KOPT-K1 (cell line): ENCODE measurements around the gene TMEM130.

Source experiments
- H3K27ac ChIP-seq: fragments of 200-600 bp; sonication (generic); 2 replicates; pipeline ENCODE4 v1.5.1; 2016; ENCODE audit warnings: antibody characterized with exemption, mild to moderate bottlenecking, low read depth, low read length; ENCODE audit not compliant: poor library complexity, severe bottlenecking
- H3K36me3 ChIP-seq: fragments of 200-600 bp; sonication (generic); 2 replicates; pipeline ENCODE4 v1.5.1; 2017; ENCODE audit warnings: antibody characterized with exemption, mild to moderate bottlenecking, low read length, moderate library complexity; ENCODE audit not compliant: insufficient read depth
- H3K9me3 ChIP-seq: fragments of 200-600 bp; sonication (generic); 2 replicates; pipeline ENCODE4 v1.5.1; 2017; ENCODE audit warnings: antibody characterized with exemption, low read length, mild to moderate bottlenecking; ENCODE audit not compliant: insufficient read depth, poor library complexity, severe bottlenecking

The TMEM130 gene

DNA sequence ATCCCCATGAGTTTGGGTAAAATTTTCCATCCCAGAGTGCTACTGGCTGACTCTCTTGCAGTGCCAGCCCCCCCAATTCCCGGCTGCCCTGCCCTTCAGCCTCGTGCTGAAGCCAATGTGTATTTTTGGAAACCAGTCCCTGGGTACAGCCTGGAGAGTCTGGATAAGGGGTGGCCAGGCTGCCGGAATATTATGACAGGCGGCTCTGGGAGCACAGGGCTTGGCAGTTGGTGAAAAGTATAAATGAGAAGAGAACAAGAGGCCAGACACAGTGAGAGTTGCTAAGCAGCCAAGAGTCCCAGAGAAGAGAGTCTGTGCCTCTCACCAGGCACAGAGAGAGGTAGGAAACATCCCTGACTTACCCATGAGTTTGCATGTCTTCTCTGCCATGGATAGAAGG is 53.6 kb downstream of the TMEM130 start:
- Histone ChIP-seq H3K9me3 (peaks cover 2% of the 10 kb centered on the region), H3K27ac (no peak overlapping the region), H3K36me3 (no peaks in the 10 kb centered on the region)

DNA sequence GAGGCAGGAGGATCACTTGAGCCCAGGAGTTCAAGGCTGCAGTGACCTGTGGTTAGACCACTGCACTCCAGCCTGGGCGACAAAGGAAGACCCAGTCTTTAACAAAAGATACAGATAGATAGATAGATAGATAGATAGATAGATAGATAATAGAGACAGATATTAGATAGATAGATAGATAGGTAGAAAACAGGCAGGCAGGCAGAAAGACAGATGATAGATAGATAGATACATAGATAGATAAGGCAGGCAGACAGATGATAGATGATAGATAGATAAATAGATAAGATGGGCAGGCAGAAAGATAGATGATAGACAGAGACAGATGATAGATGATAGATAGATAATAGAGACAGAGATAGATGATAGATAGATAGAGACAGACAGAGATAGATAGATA is 54.5 kb downstream of the TMEM130 start:
- peaks cover 8% of the 10 kb centered on the region for H3K9me3 ChIP-seq
- H3K36me3 ChIP-seq = no peaks in the 10 kb centered on the region
- H3K27ac ChIP-seq = no peak overlapping the region

DNA sequence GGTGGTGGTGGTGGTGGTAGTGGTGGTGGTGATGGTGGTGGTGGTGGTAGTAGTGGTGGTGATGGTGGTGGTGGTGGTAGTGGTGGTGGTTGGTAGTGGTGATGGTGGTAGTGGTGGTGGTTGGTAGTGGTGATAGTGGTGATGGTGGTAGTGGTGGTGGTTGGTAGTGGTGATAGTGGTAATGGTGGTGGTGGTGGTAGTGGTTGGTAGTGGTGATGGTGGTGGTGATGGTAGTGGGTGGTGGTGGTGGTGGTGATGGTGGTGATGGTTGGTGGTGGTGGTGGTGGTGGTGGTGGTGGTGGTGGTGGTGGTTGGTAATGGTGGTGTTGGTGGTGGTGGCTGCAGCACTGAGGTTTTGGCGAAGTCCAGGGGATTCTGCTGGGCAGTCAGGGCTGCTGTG is 58.5 kb downstream of the TMEM130 start:
- Histone ChIP-seq H3K36me3 (no peaks in the 10 kb centered on the region), H3K9me3 (peaks cover 8% of the 10 kb centered on the region), H3K27ac (no peak overlapping the region)

DNA sequence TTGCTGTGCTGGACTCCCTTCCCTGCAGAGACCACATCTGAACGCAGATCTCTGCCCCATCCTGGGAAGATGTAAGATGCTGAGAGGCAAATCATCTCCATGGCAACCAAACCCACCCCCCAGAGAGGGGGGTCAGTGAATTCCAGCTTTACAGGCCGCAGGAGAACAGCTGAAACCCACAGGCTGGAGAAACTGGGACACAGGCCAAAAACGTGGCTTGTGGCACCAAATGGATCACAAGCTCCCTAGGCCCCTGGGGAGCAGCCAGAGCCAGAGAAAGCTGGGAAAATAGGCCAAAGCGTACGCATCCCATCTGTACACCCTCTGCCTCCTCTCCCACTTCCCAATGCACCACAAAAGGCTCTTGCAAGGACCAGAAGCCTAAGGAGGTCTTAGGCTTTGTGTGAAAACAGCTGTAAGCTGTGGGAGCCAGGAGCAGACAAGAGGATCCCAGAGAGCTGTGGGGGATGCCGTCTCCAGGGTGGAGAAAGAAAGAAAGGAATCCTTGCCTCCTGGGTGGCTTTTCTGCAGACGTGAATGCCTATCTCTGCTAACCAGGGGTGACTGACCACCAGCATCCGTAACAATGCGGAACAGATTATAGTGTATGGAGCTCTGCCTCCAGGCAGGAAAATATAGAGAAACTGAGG is 59.5 kb downstream of the TMEM130 start:
- no peak overlapping the region for H3K27ac ChIP-seq
- H3K9me3 ChIP-seq = peaks cover 8% of the 10 kb centered on the region
- H3K36me3 ChIP-seq = no peaks in the 10 kb centered on the region

DNA sequence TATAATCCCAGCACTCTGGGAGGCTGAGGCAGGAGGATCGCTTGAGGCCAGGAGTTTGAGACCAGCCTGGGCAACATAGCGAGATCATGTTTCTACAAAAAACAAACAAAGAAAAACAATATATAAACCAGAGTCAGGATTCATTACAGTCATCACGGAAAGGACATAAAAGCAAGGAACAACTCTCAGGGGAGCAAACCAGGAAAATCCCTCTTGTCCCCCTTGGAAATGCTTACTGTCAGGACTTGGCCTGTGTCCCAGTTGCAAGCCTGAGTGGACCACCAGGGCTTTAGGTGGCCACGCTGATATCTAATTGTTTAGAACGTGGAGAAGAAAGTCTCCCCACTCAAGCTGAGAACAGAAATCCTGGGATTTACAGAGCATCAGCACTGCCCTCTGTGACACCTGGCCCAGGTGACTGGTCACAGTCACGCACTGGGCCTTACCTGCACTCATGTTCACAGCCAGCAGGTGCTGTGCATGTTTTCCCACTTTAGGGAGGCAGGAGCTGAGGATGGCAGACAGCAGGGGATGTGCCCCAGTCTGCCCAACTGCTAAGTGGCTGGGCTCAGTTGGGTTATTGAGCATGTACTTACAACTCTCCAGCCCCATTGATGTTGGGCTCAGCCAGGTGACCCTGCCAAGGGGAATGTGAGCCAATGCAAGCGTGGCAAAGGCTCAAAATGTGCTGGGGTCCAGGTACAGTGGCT is 60.9 kb downstream of the TMEM130 start:
- Histone ChIP-seq H3K36me3 (no peaks in the 10 kb centered on the region), H3K9me3 (peaks cover 8% of the 10 kb centered on the region), H3K27ac (no peak overlapping the region)

DNA sequence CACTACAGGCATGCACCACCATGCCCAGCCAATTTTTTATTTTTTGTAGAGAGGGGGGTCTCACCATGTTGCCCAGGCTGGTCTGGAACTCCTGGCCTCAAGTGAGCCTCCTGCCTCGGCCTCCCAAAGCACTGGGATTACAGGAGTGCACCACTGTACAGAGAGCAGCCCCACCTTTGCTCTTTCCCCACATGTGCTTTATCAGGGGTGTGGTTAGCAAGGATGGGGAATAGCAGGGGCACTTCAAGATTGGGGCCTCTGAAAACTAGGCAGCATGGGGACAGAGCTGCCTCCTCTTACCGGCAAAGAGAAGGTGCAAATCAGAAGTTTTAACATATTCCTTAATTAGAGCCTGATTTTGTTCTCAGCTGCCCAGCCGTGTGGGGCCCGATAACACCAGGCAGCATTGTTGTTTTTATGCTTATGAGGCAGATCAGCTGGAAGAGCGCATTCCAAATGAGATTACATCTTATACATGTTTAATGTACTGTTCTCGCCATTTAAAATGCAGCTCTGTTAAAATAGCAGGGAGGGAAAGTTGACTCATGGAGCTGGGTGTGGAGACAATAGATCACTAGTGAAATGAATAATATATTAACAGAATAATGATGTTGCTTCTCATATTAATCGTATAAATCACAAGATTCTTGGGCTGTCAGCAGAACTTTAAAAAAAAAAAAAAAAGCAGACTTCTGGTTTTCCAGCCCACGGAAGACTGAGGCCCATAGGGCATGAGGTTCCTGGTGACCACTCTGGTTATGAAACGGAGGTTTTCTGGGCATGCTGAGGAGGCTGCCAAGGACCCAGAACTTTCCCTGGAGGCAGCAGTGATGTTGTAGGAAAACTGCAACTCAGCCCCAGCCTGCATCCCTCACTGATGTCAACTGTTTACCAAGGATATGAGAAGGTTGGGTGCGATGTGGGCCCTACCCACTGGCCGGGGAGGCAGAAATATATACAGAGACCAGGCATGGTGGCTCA is 62.5 kb downstream of the TMEM130 start:
- H3K36me3 ChIP-seq = no peaks in the 10 kb centered on the region
- no peak overlapping the region for H3K27ac ChIP-seq
- H3K9me3 ChIP-seq = peaks cover 8% of the 10 kb centered on the region

DNA sequence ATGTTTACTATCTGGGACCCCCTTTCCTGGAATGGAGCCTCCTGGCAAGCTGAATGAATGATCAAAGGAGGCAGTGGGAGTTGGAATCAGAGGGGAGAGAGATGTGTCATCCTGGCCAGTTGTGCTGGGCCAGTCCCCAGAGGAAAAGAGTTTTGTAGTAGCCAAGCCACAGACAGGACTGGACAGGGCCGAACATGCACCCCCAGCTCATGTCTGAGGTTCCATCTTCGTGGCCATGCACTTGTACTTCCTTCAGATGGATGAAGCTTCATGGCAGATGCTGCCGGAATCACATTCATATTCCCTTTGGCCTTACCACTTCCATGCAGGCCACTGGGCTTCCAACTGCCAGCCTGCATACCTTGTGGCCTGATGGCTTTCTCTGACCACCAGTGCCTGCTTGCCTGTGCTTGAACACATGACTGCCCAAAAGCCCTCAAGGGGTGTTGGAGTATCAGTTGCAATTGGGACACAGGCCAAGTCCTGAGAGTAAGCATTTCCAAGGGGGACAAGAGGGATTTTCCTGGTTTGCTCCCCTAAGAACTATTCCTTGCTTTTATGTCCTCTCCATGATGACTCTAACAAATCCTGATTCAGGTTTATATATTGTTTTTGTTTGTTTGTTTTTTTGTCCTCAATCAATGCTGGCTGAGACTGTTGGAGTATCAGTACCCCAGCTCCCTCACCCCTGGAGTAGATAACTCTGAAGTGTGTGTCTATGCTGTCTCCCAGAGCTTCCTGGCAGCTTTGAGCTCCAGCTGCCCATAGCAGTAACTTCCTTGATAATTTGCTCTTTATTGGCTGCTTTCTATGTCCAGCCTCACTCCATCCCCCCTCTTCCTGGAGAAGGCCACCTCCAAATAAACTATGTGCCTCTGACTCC is 63.6 kb downstream of the TMEM130 start:
- Histone ChIP-seq H3K9me3 (peaks cover 11% of the 10 kb centered on the region), H3K36me3 (no peaks in the 10 kb centered on the region), H3K27ac (no peak overlapping the region)

DNA sequence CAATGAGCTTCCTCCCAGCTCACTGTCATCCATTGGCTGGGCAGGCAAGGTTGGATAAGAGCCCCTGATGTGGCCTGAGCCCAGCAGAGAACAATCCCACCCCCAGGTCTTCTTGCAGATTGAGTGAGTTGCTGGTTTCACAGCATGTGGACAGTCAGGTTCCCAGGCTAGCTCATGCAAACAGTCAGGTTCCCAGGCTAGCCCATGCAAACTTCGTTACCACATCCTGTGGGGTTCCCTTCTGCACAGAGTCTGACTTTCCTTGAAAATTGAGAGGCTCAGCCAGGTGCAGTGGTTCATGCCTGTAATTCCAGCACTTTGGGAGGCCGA is 67.1 kb downstream of the TMEM130 start:
- H3K36me3 ChIP-seq = no peaks in the 10 kb centered on the region
- H3K27ac ChIP-seq = no peak overlapping the region
- H3K9me3 ChIP-seq = peaks cover 13% of the 10 kb centered on the region

DNA sequence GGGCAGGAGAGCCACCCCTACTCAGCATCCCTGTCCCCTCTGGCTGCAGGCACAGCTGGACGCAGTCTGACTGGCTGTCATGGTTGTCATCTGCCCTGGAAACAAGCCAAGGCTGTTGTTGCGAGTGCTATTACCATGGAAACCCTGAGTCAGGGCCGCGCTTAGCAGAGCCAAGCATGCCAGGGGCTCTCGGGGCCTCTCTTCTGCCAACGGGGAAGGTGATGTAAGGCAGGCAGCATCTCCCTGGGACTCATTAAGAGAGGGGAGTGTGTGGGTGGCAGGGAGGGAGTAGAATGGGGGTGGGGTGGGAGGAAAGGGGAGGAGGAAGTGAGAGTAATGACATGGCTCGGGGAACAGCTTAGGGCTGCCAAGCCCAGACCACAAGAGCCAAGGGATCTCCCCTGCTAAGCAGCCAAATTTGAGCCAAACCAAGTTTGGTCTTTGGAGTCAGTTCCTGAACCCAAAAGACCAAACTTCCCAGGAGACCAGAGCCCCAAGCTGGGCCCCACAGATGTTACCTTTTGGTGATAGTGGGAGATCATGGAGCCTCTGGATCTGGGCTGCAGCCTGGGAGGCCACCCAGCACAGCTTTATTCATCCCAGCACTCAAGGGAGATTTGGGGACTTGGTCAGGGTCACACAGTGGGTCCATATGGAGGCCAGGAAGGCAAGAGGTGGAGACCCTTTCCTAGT is 67.6 kb downstream of the TMEM130 start:
- Histone ChIP-seq H3K9me3 (peaks cover 13% of the 10 kb centered on the region), H3K36me3 (no peaks in the 10 kb centered on the region), H3K27ac (no peak overlapping the region)

DNA sequence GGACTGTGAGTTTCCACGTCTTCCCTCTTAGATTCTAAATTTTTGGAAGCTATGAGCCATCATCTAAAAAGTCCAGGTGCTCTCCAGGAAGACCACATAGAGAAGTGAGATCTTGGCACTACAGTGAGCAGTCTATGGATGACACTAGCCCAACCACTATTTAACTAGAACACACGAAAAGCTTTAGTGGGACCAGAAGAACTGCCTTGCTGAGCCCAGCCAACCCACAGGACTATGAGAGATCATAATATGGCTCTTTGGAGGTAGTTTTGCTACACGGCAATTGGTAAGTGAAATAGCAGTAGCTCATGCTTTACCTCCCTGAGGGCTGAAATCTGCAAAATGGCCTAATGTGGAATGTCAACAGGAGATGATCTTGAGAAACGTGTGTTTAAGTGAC is 68.8 kb downstream of the TMEM130 start:
- H3K9me3 ChIP-seq = peaks cover 13% of the 10 kb centered on the region
- no peak overlapping the region for H3K27ac ChIP-seq
- no peaks in the 10 kb centered on the region for H3K36me3 ChIP-seq

DNA sequence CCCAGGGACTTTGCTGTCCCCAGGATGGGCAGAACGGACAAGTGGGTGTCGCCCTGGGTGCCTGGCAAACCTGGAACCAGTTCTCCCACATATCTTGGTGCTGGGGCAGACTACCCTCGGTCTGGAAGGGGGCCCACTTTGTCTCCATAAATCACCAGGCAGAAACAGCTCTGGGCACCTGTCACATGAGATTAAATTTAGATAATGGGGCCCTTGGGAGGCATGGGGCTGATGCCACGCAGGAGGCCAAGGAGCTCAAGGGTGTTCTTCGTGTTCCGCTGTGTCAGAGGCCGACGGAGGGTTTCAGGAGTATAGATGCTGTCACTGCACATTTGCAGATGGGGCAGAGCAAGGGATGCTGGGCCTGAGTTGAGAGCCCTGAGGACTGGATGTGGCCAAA is 72.7 kb downstream of the TMEM130 start:
- Histone ChIP-seq H3K27ac (no peak overlapping the region), H3K36me3 (no peaks in the 10 kb centered on the region), H3K9me3 (peaks cover 13% of the 10 kb centered on the region)
